Measurements from ENCODE around the gene BTBD16. TPM values are rescaled to one million over a fixed set of nuclear protein-coding genes. Genes with fewer than 3 reads are reported as not detected.

BTBD16 gene
- total and polyA plus RNA-seq, 7 donors, result 0.12 to 0.55 (median 0.54) TPM; not detected in 4

DNA sequence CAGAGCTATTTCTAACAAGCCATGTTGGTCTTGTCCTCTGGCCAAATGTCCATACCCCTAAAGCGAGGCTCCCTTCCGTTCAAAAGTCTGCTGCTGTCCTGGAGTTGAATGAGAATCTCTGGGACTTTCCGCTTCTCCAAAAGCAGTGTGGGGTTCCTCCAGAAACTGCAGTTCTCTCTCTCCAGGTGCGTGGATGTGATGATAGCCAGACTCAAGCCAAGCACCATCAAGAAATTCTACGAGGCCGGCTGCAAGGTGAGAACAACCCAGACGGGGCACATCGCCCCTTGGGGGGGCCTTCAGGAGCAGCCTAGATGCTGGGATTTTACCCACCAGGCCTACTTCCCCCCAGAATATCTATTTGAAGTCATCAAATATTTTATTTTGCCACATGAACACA lies 26.5 kb downstream of the BTBD16 start:
- H3K9me3 ChIP-seq, result no peaks in the 10 kb centered on the region
- H3K27ac ChIP-seq, result no peak overlapping the region
- H3K4me1 ChIP-seq, result peaks cover 0 to 26% (median 11%) of the 10 kb centered on the region in 4 donors
- intact Hi-C loops (cut with DNase I), result no loop called here
- no peak for DNase-seq
- no peak for TF ChIP-seq EP300 (IDR thresholded peaks at IDR 0.05)
- TF ChIP-seq, protein P1, sequence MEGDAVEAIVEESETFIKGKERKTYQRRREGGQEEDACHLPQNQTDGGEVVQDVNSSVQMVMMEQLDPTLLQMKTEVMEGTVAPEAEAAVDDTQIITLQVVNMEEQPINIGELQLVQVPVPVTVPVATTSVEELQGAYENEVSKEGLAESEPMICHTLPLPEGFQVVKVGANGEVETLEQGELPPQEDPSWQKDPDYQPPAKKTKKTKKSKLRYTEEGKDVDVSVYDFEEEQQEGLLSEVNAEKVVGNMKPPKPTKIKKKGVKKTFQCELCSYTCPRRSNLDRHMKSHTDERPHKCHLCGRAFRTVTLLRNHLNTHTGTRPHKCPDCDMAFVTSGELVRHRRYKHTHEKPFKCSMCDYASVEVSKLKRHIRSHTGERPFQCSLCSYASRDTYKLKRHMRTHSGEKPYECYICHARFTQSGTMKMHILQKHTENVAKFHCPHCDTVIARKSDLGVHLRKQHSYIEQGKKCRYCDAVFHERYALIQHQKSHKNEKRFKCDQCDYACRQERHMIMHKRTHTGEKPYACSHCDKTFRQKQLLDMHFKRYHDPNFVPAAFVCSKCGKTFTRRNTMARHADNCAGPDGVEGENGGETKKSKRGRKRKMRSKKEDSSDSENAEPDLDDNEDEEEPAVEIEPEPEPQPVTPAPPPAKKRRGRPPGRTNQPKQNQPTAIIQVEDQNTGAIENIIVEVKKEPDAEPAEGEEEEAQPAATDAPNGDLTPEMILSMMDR (IDR thresholded peaks at IDR 0.05), result no peak
- no peak for TF ChIP-seq POLR2A (IDR thresholded peaks at IDR 0.05)
- no peak for TF ChIP-seq POLR2AphosphoS5 (IDR thresholded peaks at IDR 0.05)
- no peaks in the 10 kb centered on the region for H3K27me3 ChIP-seq
- H3K4me3 ChIP-seq, result no peak overlapping the region
- 86 to 88% methylated on average over 8 of the region's 8 CpGs for WGBS, 2 donors
- no peaks in the 10 kb centered on the region for H3K36me3 ChIP-seq

DNA sequence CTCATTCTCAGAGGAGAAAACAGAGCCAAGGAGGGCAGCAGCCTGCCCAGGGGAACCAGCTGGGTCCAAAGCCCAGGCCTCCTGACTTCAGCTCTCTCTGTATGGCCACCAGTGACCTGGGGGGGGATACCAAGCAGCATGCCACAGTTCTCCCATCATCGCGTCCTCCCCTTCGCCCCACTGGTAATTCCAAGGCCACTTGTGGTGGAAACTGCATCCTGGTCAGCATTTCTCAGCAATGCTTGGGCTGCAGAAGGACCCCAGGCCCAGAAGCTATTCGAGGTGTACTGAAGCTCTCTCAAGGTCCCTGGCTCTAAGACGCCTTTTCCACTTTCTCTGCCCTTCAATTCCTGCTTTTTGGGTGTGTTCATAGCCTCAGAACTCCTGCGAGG lies 27.1 kb downstream of the BTBD16 start:
- Histone ChIP-seq H3K4me3 (no peak overlapping the region), H3K4me1 (peaks cover 0 to 26% (median 11%) of the 10 kb centered on the region in 4 donors), H3K27me3 (no peaks in the 10 kb centered on the region), H3K27ac (no peak overlapping the region), H3K9me3 (no peaks in the 10 kb centered on the region), H3K36me3 (no peaks in the 10 kb centered on the region)
- intact Hi-C loops (cut with DNase I), result loop anchor here (2.0 kb wide), 2 partner anchors 43 to 267 kb away; no protein-coding TSS in a partner anchor
- 74 to 80% methylated on average over 6 of the region's 6 CpGs for WGBS, 2 donors
- no peak for DNase-seq
- TF ChIP-seq, protein P1 (IDR thresholded peaks at IDR 0.05), result no peak
- TF ChIP-seq POLR2AphosphoS5 (IDR thresholded peaks at IDR 0.05) (no peak), EP300 (IDR thresholded peaks at IDR 0.05) (no peak), POLR2A (IDR thresholded peaks at IDR 0.05) (no peak)

DNA sequence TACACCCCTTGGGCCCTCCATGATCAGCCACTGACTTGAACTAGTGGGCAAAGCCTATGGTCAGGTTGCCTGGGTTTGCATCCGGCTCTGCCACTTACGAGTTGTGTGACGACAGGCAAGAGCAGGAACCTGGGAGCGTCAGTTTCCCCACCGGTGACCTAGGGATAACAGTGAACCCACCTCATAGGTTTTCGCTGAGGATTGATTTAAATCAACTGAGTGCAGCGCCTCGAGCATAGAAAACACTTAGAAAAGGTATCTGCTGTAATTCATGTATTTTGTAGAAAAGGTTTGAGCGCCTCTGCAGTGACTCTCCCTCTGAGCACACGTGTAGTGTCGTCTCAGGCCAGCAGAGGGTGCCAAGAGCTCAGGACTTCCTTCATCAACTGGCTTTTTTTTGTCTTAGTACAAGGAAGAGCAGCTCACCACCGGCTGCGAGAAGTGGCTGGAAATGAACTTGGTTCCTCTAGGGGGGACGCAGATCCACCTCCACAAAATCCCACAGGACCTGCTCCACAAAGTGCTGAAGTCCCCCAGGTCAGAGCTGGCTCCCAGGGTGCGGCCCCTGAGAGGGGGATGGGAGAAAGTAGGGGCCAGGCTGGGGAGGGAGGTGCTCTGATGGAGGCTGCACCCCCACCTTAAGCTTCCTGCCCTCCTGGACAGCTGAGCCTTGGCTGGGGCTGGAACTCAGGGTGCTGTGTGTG lies 27.7 kb downstream of the BTBD16 start:
- WGBS, 2 donors, result 19 to 27% methylated on average over 15 of the region's 15 CpGs
- H3K4me1 ChIP-seq, result peaks cover 0 to 26% (median 11%) of the 10 kb centered on the region in 4 donors
- intact Hi-C loops (cut with DNase I), result loop anchor here (1.0 to 2.0 kb wide), 3 partner anchors 42 to 266 kb away; no protein-coding TSS in a partner anchor
- no peaks in the 10 kb centered on the region for H3K36me3 ChIP-seq
- peak; percentile 89 for DNase-seq
- H3K27me3 ChIP-seq, result no peaks in the 10 kb centered on the region
- no peaks in the 10 kb centered on the region for H3K9me3 ChIP-seq
- H3K4me3 ChIP-seq, result peak overlapping the region in 3 of 4 donors; percentile 18 to 25 (median 22)
- TF ChIP-seq EP300 (IDR thresholded peaks at IDR 0.05) (no peak), POLR2AphosphoS5 (IDR thresholded peaks at IDR 0.05) (no peak), POLR2A (IDR thresholded peaks at IDR 0.05) (no peak)
- TF ChIP-seq, protein P1 (IDR thresholded peaks at IDR 0.05), result peak; percentile 87 to 91 (median 87)
- no peak overlapping the region for H3K27ac ChIP-seq

DNA sequence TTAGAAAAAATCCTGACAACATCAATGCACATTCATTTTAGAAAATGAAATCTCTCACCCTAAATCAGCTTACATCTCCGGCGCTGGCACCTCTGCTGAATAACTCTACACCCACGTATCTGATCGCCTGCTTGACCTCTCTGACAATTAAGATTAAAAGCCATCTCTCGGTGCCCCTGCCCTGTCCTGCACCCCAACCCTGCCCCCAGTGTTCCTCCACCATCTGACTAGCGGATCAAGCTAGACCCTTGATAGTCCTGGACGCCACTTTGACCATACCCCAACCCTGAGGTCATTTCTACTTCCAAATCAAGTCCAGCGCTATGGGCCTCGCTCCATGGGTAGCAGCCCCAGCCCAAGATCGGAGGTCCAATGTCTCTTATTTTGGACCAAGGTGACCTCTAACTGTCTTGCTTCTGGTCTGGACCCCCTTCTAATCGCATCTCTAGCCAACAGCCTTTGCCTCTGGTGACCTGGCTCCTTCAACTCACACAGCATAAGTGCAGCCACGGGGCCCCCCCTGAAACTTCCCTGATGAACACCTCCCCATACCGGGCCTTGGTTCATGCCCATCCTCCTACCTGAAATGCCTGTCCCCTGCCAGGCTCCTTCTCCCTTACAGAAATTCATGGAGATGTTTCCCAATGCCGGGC lies 28.5 kb downstream of the BTBD16 start:
- peaks cover 0 to 26% (median 11%) of the 10 kb centered on the region in 4 donors for H3K4me1 ChIP-seq
- no peak for DNase-seq
- H3K4me3 ChIP-seq, result no peak overlapping the region
- WGBS, 2 donors, result 89% methylated on average over 14 of the region's 14 CpGs
- no peaks in the 10 kb centered on the region for H3K36me3 ChIP-seq
- TF ChIP-seq, protein P1 (IDR thresholded peaks at IDR 0.05), result no peak
- TF ChIP-seq POLR2AphosphoS5 (IDR thresholded peaks at IDR 0.05) (no peak), EP300 (IDR thresholded peaks at IDR 0.05) (no peak)
- H3K27me3 ChIP-seq, result no peaks in the 10 kb centered on the region
- no peak overlapping the region for H3K27ac ChIP-seq
- H3K9me3 ChIP-seq, result no peaks in the 10 kb centered on the region
- intact Hi-C loops (cut with DNase I), result loop anchor here (1.0 to 5.0 kb wide), 4 partner anchors 41 to 265 kb away; no protein-coding TSS in a partner anchor

All from sigmoid colon (tissue), 7 donors.